ENCODE measurements around the gene COLEC12.

GRCh38 chr18:361941-362310 lies 138.6 kb downstream of the COLEC12 start:
- TF ChIP-seq CTCF (conservative IDR thresholded peaks at IDR 0.05; ENCODE audit: low read length) (no peak), EZH2phosphoT487 (IDR thresholded peaks at IDR 0.05; ENCODE audit: borderline replicate concordance) (no peak)
